Psoas muscle (tissue), 8 donors: Measurements from ENCODE around the gene NFX1. TPM values are rescaled to one million over a fixed set of nuclear protein-coding genes. Genes with fewer than 3 reads are reported as not detected.
A peak's percentile ranks its signal among the peaks of the same experiment; 100 is the strongest.

Source experiments
- ATAC-seq, 4 donors: fragments of 200-7000 bp; cut with Tn5 transposase; one replicate each; pipeline ENCODE4 v1.9.1; 2020; ENCODE audit warnings: moderate library complexity in 3 of 4, mild to moderate bottlenecking in 2 of 4
- DNase-seq, 2 donors: peaks; one replicate each; pipeline ENCODE4 v3.0.0-alpha.2; 2020
- H3K27ac ChIP-seq: fragments of 200-600 bp; one replicate; pipeline ENCODE4 v1.8.0; 2022
- H3K27me3 ChIP-seq, 3 donors: fragments of 200-600 bp in 1 of 3; one replicate each; pipeline versions ENCODE4 v1.6.1 to v1.8.0; 2013 to 2022; ENCODE audit warnings: low read length in 2 of 3, mild to moderate bottlenecking in 2 of 3, moderate library complexity in 1 of 3; ENCODE audit not compliant: insufficient read depth in 3 of 3
- H3K36me3 ChIP-seq, 2 donors: fragments of 200-600 bp in 1 of 2; one replicate each; pipeline versions ENCODE4 v1.6.1 to v1.8.0; 2013 to 2022; ENCODE audit warnings: low read depth in 1 of 2, mild to moderate bottlenecking in 1 of 2, moderate library complexity in 1 of 2; ENCODE audit not compliant: insufficient read depth in 1 of 2
- H3K4me1 ChIP-seq: fragments of 200-600 bp; one replicate; pipeline ENCODE4 v1.8.0; 2022
- H3K4me3 ChIP-seq: fragments of 200-600 bp; one replicate; pipeline ENCODE4 v1.8.0; 2022; ENCODE audit warnings: mild to moderate bottlenecking
- H3K9me3 ChIP-seq: fragments of 200-600 bp; one replicate; pipeline ENCODE4 v1.8.0; 2022
- WGBS, 3 donors: extraction: QIAGEN DNeasy Blood & Tissue Kit; methylation state at CpG; one replicate each; pipeline versions ENCODE4 v1.1.6 to v1.1.7; 2013; 5-methylcytosine and 5-hydroxymethylcytosine counted together
- intact Hi-C, 2 donors: fragments of 100-400 bp; cut with DNase I; formaldehyde crosslinking; loops; one replicate each; pipeline versions ENCODE4 v1.11.0 to v1.14.2; 2022
- polyA plus RNA-seq, 3 donors: library from polyadenylated mRNA; stranded (reverse); fragments of 200-250 nt; gene quantifications; one replicate each; pipeline ENCODE4 v1.2.3, GENCODE V29; 2013
- total RNA-seq, 4 donors: library from RNA; stranded (reverse); fragmentation: NEBNext Ultra II Directional in 2 of 4; extraction: Animal tissue kit (Norgen Biotek cat#: 25700) in 2 of 4; gene quantifications; one replicate each; pipeline versions ENCODE4 v1.2.1 to v1.2.4, GENCODE V29; 2021 to 2023
- TF ChIP-seq, protein P1 (sequence below): fragments of 200-600 bp; IDR thresholded peaks from one replicate; pipeline ENCODE4 v1.8.0; 2022; ENCODE audit warnings: antibody characterized with exemption
- donor health status: healthy with polysubstance abuse.
- donor health status: DM: no; HTN: no; CAD: no; lungs with moderate emphysema.
- donor health status: Bipolar disorder and iron deficiency.
- donor health status: healthy.
- donor health status: DM: yes; HTN: yes; CAD: no.
- donor health status: DM: no; HTN: no; CAD: no.
- donor health status: DM: no; HTN: no; CAD: no.
- donor health status: DM: yes; HTN: yes; CAD: no.

NFX1 gene
- total and polyA plus RNA-seq, 7 donors: 20.9 to 59.2 (median 33.8) TPM

DNA sequence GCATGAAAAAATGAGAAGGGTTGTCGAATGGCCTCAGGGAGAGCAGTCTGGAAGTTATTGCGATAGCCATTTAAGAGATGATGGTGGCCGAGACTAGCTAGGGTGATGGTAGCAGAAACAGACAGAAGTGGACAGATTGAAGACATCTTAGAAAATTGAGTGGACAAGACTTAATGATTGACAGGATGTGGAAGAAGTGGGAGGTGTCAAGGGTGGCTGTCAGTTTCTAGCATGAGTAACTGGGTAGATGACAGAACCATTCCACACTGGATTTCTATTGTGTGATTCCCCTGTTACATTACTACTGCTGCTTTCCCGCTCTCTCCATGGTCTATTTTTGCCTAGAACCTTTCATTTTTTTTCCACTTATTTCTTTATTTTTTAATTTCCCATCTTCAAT is 12.8 kb upstream of the NFX1 start:
- WGBS, 3 donors: 96 to 100% (median 97%) methylated on average over 4 of the region's 4 CpGs
- intact Hi-C loops: no loop called here
- peaks cover 13 to 100% of the 10 kb centered on the region in 2 donors for H3K36me3 ChIP-seq

DNA sequence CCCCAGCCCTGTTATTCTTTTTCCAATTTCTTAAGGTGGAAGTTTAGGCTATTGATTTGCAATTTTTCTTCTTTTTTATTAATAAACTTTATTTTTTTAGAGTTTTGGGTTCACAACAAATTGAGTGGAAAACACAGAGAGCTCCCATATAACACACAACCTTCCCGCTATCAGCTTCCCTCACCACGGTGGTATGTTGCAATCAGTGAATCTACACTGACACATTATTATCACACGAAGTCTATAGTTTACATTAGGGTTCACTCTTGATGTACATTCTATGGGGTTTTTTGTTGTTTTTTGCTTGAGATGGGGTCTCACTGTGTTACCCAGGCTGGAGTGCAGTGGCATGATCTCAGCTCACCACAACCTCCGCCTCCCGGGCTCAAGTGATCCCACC is 4.8 kb upstream of the NFX1 start:
- no peaks in the 10 kb centered on the region for H3K27me3 ChIP-seq
- TF ChIP-seq, protein P1, sequence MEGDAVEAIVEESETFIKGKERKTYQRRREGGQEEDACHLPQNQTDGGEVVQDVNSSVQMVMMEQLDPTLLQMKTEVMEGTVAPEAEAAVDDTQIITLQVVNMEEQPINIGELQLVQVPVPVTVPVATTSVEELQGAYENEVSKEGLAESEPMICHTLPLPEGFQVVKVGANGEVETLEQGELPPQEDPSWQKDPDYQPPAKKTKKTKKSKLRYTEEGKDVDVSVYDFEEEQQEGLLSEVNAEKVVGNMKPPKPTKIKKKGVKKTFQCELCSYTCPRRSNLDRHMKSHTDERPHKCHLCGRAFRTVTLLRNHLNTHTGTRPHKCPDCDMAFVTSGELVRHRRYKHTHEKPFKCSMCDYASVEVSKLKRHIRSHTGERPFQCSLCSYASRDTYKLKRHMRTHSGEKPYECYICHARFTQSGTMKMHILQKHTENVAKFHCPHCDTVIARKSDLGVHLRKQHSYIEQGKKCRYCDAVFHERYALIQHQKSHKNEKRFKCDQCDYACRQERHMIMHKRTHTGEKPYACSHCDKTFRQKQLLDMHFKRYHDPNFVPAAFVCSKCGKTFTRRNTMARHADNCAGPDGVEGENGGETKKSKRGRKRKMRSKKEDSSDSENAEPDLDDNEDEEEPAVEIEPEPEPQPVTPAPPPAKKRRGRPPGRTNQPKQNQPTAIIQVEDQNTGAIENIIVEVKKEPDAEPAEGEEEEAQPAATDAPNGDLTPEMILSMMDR: no peak
- 87 to 90% (median 89%) methylated on average over 5 of the region's 5 CpGs for WGBS, 3 donors
- no peak overlapping the region for H3K4me3 ChIP-seq
- ATAC-seq: no peak
- intact Hi-C loops: loop anchor here in 1 of 2 donors (5.0 kb wide), 1 partner anchor 42 kb away; no protein-coding TSS in a partner anchor
- H3K9me3 ChIP-seq: no peaks in the 10 kb centered on the region
- peaks cover 11% of the 10 kb centered on the region for H3K4me1 ChIP-seq
- peaks cover 3 to 58% of the 10 kb centered on the region in 2 donors for H3K36me3 ChIP-seq
- DNase-seq: no peak
- H3K27ac ChIP-seq: no peak overlapping the region

More for the DNA sequence above, 12.8 kb upstream of the NFX1 start:
- DNase-seq (no peak), ATAC-seq (peak in 1 of 4 donors; percentile 25)
- no peaks in the 10 kb centered on the region for H3K27me3 ChIP-seq
- H3K4me3 ChIP-seq: no peak overlapping the region
- TF ChIP-seq, protein P1: no peak
- no peaks in the 10 kb centered on the region for H3K9me3 ChIP-seq
- H3K4me1 ChIP-seq: no peaks in the 10 kb centered on the region
- H3K27ac ChIP-seq: no peak overlapping the region

DNA sequence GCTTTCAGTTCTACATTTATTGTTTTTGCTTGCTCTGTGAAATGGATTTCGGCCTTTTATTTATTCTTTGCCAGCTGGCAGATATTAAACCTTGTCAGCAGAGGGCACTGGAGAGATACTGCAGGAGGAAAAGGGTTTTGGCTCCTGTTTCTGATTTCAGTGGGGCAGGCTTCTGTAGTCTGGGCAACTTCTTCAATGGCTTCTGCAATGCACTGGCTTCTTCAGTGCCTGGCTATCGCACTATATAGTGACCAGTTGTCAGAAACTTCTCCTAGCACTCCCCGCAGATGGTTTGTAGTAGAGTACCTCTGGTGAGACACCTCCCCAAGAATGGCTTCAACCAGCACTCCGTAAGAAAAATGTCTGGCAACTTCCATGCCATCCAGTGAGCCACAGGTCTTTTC is 3.2 kb upstream of the NFX1 start:
- ATAC-seq: peak in 3 of 4 donors; percentile 20 to 26 (median 24)

DNA sequence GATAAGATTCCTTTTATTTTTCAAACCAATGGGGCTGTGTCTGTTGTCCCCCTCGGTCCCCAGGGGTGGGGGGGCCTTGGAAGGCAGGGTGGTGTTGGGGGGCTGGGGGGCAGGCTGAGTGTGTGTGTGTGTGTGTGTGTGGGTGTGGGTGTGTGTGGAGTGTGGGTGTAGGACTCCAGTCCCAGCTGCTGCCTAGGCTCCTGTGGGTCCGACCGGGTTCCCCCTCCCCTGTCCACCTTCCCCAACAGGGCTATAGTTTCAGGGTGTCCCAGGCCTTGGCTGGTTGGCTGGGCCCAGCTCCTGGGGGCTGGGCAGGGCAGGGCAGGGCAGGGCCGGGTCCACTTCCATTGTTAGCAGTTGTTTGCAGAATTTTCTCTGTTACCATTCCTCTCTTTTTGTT is 2.1 kb upstream of the NFX1 start:
- H3K27me3 ChIP-seq: no peaks in the 10 kb centered on the region
- H3K36me3 ChIP-seq: peaks cover 4 to 42% of the 10 kb centered on the region in 2 donors
- DNase-seq: no peak
- intact Hi-C loops: loop anchor here in 1 of 2 donors (5.0 kb wide), 1 partner anchor 39 kb away; no protein-coding TSS in a partner anchor
- WGBS, 3 donors: 76 to 100% (median 84%) methylated on average over 1 to 4 of the region's 4 CpGs
- H3K27ac ChIP-seq: peak overlapping the region; percentile 99
- no peak overlapping the region for H3K4me3 ChIP-seq
- TF ChIP-seq, protein P1: no peak
- no peak for ATAC-seq
- H3K4me1 ChIP-seq: peaks cover 32% of the 10 kb centered on the region
- no peaks in the 10 kb centered on the region for H3K9me3 ChIP-seq

More for the DNA sequence above, 3.2 kb upstream of the NFX1 start:
- DNase-seq: no peak
- H3K4me1 ChIP-seq: peaks cover 20% of the 10 kb centered on the region
- H3K36me3 ChIP-seq: peaks cover under 1 to 47% of the 10 kb centered on the region in 2 donors
- peak overlapping the region; percentile 50 for H3K27ac ChIP-seq
- TF ChIP-seq, protein P1: peak; percentile 73
- H3K4me3 ChIP-seq: no peak overlapping the region
- no peaks in the 10 kb centered on the region for H3K9me3 ChIP-seq
- WGBS, 3 donors: 37 to 54% (median 41%) methylated on average over 4 of the region's 4 CpGs
- intact Hi-C loops: loop anchor here in 1 of 2 donors (5.0 kb wide), 1 partner anchor 40 kb away; no protein-coding TSS in a partner anchor
- H3K27me3 ChIP-seq: no peaks in the 10 kb centered on the region
